ENCODE measurements around the gene PRMT9. TPM values are rescaled to one million over a fixed set of nuclear protein-coding genes. Genes with fewer than 3 reads are reported as not detected.

Gene PRMT9
- total and polyA plus RNA-seq, 9 of the 15 experiments (the other 6 are each of a cell fraction or from before 2014, with no cell fraction given) = 3.5 to 15.6 (median 7.2) TPM

GRCh38 chr4:147617841-147618691 is 65.9 kb downstream of the PRMT9 start:
- BruUV-seq (replicated peaks) = no TSS peak
- Histone ChIP-seq H3K4me1 (replicated peaks in 1 of 2; ENCODE audit: control insufficient read depth in 2 of 2, insufficient read depth in 2 of 2, low read length in 2 of 2) (peaks cover 0 to 14% of the 10 kb centered on the region in 2 experiments; a peak in 2 of 5 replicates), H3K9me1 (ENCODE audit: control insufficient read depth, insufficient read depth, low read length) (no peaks in the 10 kb centered on the region), H3K79me2 (ENCODE audit: control insufficient read depth, insufficient read depth, low read length) (peaks cover 43% of the 10 kb centered on the region), H3K27me3 (ENCODE audit: control insufficient read depth in 2 of 2, insufficient read depth in 2 of 2, low read length in 2 of 2) (no peaks in the 10 kb centered on the region), H3K27ac (ENCODE audit: extremely low read depth, low read depth, low read length) (peak overlapping the region; percentile 82), H4K20me1 (replicated peaks; ENCODE audit: control insufficient read depth, insufficient read depth, low read length) (0 out of 2 replicates have a peak, but pooled peaks cover 6% of the 10 kb centered on the region), H3K4me3 (peak overlapping the region; percentile 72), H3K9me3 (replicated peaks; ENCODE audit: control insufficient read depth, insufficient read depth, low read depth, low read length) (no peaks in the 10 kb centered on the region), H3K9ac (ENCODE audit: insufficient read depth in 1 of 2, low read depth in 2 of 2, low read length in 2 of 2) (peak overlapping the region; percentile 82 to 98), H3K4me2 (ENCODE audit: insufficient read depth, low read length) (peak overlapping the region; percentile 94), H2AFZ (ENCODE audit: low read depth, low read length) (peak overlapping the region; percentile 97), H3K36me3 (ENCODE audit: control insufficient read depth, insufficient read depth, low read length) (peaks cover 26% of the 10 kb centered on the region; the same call in 2 of the 3 replicates)
- DNase-seq (ENCODE audit: extremely low read depth in 1 of 4, low spot score in 3 of 4) (no peak), FAIRE-seq (peak; percentile 67), ATAC-seq (peak; percentile 34)
- TF ChIP-seq NR2C1 (IDR thresholded peaks at IDR 0.05) (no peak), NR2C1 (tag; IDR thresholded peaks at IDR 0.05) (no peak), DLX4 (CRISPR knock-in tag; IDR thresholded peaks at IDR 0.05) (no peak), CBX8 (IDR thresholded peaks at IDR 0.05; ENCODE audit: borderline replicate concordance, extremely low read depth, low read depth, low read length, poor library complexity, severe bottlenecking) (no peak), BRD9 (IDR thresholded peaks at IDR 0.05; ENCODE audit: low read depth, partially characterized antibody) (no peak), E2F3 (CRISPR knock-in tag; IDR thresholded peaks at IDR 0.05) (no peak), MEF2D (tag; conservative IDR thresholded peaks at IDR 0.05; ENCODE audit: low read depth) (no peak), ADNP (tag; IDR thresholded peaks at IDR 0.05) (no peak)
- whole genome bisulfite sequencing (ENCODE audit: insufficient coverage, low coverage, missing lambda C conversion rate) = 2% methylated on average over 17 of the region's 17 CpGs
- intact Hi-C loops (cut with micrococcal nuclease) (loop anchor here (10.0 kb wide), 1 partner anchor 1093 kb away; the partner anchor contains the start of gene SLC10A7), in situ Hi-C loops (cut with MboI) (no loop called here)
- ChIA-PET CTCF (ENCODE audit: low intra/inter-chr PET ratio) (no interaction called here), POLR2A (interaction anchor here (0.9 to 1.2 kb wide), 3 partner anchors 12 to 120 kb away, joined by 3 to 5 read pairs (median 3); no protein-coding TSS in a partner anchor)

All from K562 (cell line).